ENCODE data around the gene CASP2. TPM values are rescaled to one million over a fixed set of nuclear protein-coding genes. Genes with fewer than 3 reads are reported as not detected.

CASP2 gene
- polyA plus RNA-seq, 1 donor (not counting 4 experiments of a cell fraction or from before 2014, with no cell fraction given), result 12.8 TPM

DNA sequence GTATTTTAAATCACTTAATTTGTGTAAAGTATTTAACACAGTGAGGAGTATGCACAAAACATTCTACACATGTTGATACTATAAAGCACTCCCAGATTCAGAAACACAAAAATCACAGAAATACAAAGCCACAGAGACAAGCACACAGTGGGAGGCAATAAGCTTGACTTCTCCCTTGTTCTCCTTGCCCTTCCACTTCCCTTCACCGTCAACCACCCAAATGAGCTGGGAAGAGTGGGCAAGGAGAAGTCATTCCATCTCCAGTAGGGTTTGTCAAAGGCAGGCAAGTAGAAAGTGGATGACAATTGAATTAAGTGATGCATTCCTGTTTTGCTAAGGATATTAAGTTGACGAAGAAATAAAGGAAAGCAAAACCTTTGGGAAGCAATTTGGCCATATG, 7.6 kb upstream of the CASP2 start:
- DNase-seq (ENCODE audit: low read depth, low spot score) (no peak), FAIRE-seq (no peak)
- H3K9me1 ChIP-seq (ENCODE audit: control insufficient read depth, extremely low read depth, insufficient read depth, low read length), result no peaks in the 10 kb centered on the region
- no peaks in the 10 kb centered on the region for H3K9me3 ChIP-seq (ENCODE audit: control insufficient read depth, low read depth, low read length)
- no peak overlapping the region for H2AFZ ChIP-seq (ENCODE audit: control insufficient read depth, low read length)
- no peaks in the 10 kb centered on the region for H3K27me3 ChIP-seq (ENCODE audit: control insufficient read depth, extremely low read depth, insufficient read depth, low read length)
- H3K27ac ChIP-seq (ENCODE audit: control insufficient read depth, insufficient read depth, low read length), result no peak overlapping the region
- H3K4me3 ChIP-seq (ENCODE audit: control insufficient read depth in 2 of 3, extremely low read depth in 1 of 3, insufficient read depth in 2 of 3, low read depth in 1 of 3, low read length in 3 of 3), result no peak overlapping the region
- dilution Hi-C loops (cut with MboI; ENCODE audit: extremely low pct_ligation_motif_present, low sequenced_read_pairs), result no loop called here
- H4K20me1 ChIP-seq (ENCODE audit: control insufficient read depth, extremely low read depth, insufficient read depth, low read length), result no peaks in the 10 kb centered on the region
- TF ChIP-seq, protein P1, sequence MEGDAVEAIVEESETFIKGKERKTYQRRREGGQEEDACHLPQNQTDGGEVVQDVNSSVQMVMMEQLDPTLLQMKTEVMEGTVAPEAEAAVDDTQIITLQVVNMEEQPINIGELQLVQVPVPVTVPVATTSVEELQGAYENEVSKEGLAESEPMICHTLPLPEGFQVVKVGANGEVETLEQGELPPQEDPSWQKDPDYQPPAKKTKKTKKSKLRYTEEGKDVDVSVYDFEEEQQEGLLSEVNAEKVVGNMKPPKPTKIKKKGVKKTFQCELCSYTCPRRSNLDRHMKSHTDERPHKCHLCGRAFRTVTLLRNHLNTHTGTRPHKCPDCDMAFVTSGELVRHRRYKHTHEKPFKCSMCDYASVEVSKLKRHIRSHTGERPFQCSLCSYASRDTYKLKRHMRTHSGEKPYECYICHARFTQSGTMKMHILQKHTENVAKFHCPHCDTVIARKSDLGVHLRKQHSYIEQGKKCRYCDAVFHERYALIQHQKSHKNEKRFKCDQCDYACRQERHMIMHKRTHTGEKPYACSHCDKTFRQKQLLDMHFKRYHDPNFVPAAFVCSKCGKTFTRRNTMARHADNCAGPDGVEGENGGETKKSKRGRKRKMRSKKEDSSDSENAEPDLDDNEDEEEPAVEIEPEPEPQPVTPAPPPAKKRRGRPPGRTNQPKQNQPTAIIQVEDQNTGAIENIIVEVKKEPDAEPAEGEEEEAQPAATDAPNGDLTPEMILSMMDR (optimal IDR thresholded peaks at IDR 0.05 in 1 of 3, IDR thresholded peaks at IDR 0.05 in 1 of 3, conservative IDR thresholded peaks at IDR 0.05 in 1 of 3; ENCODE audit: extremely low read depth in 1 of 3, insufficient read depth in 2 of 3, low read length in 3 of 3), result no peak
- TF ChIP-seq EZH2 (IDR thresholded peaks at IDR 0.05; ENCODE audit: low read length), result no peak
- H3K36me3 ChIP-seq (ENCODE audit: control insufficient read depth in 2 of 2, extremely low read depth in 1 of 2, insufficient read depth in 2 of 2, low read length in 2 of 2), result no peaks in the 10 kb centered on the region
- no peaks in the 10 kb centered on the region for H3K79me2 ChIP-seq (ENCODE audit: control insufficient read depth, insufficient read depth, low read length)
- H3K4me1 ChIP-seq (ENCODE audit: control insufficient read depth, extremely low read depth, insufficient read depth, low read length), result peaks cover 29% of the 10 kb centered on the region
- no peak overlapping the region for H3K4me2 ChIP-seq (ENCODE audit: control insufficient read depth, extremely low read depth, insufficient read depth, low read depth, low read length)
- no peak overlapping the region for H3K9ac ChIP-seq (ENCODE audit: control insufficient read depth, extremely low read depth, insufficient read depth, low read length)

DNA sequence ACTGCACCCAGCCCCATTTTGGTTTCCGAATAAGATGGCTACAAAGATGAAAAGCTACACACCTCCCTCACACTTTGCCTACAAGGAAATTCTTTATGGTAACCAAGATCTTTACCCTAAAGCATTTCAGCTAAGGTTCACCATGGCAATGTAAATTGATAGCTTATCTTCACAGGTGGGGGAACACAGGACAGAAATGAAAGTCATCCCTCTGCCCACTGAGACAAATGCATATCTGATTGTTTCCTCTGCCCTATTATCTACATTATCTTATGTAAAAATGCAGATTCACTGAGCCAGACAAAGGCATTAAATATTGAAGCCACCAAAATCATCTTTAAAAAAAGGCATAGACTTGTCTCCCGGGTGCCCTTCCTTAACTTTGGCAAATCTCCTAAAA, 6.6 kb upstream of the CASP2 start:
- no peak for TF ChIP-seq EZH2 (IDR thresholded peaks at IDR 0.05; ENCODE audit: low read length)
- TF ChIP-seq, protein P1 (optimal IDR thresholded peaks at IDR 0.05 in 1 of 3, IDR thresholded peaks at IDR 0.05 in 1 of 3, conservative IDR thresholded peaks at IDR 0.05 in 1 of 3; ENCODE audit: extremely low read depth in 1 of 3, insufficient read depth in 2 of 3, low read length in 3 of 3), result no peak
- no peak overlapping the region for H3K9ac ChIP-seq (ENCODE audit: control insufficient read depth, extremely low read depth, insufficient read depth, low read length)
- dilution Hi-C loops (cut with MboI; ENCODE audit: extremely low pct_ligation_motif_present, low sequenced_read_pairs), result no loop called here
- H4K20me1 ChIP-seq (ENCODE audit: control insufficient read depth, extremely low read depth, insufficient read depth, low read length), result no peaks in the 10 kb centered on the region
- DNase-seq (ENCODE audit: low read depth, low spot score) (no peak), FAIRE-seq (no peak)
- no peaks in the 10 kb centered on the region for H3K27me3 ChIP-seq (ENCODE audit: control insufficient read depth, extremely low read depth, insufficient read depth, low read length)
- H3K36me3 ChIP-seq (ENCODE audit: control insufficient read depth in 2 of 2, extremely low read depth in 1 of 2, insufficient read depth in 2 of 2, low read length in 2 of 2), result peaks cover 0 to under 1% of the 10 kb centered on the region in 2 experiments
- peaks cover 36% of the 10 kb centered on the region for H3K4me1 ChIP-seq (ENCODE audit: control insufficient read depth, extremely low read depth, insufficient read depth, low read length)
- H2AFZ ChIP-seq (ENCODE audit: control insufficient read depth, low read length), result no peak overlapping the region
- no peak overlapping the region for H3K4me2 ChIP-seq (ENCODE audit: control insufficient read depth, extremely low read depth, insufficient read depth, low read depth, low read length)
- H3K4me3 ChIP-seq (ENCODE audit: control insufficient read depth in 2 of 3, extremely low read depth in 1 of 3, insufficient read depth in 2 of 3, low read depth in 1 of 3, low read length in 3 of 3), result no peak overlapping the region
- H3K27ac ChIP-seq (ENCODE audit: control insufficient read depth, insufficient read depth, low read length), result no peak overlapping the region
- no peaks in the 10 kb centered on the region for H3K79me2 ChIP-seq (ENCODE audit: control insufficient read depth, insufficient read depth, low read length)
- H3K9me1 ChIP-seq (ENCODE audit: control insufficient read depth, extremely low read depth, insufficient read depth, low read length), result no peaks in the 10 kb centered on the region
- no peaks in the 10 kb centered on the region for H3K9me3 ChIP-seq (ENCODE audit: control insufficient read depth, low read depth, low read length)

All from keratinocyte (primary cell).